GM12875 (cell line): ENCODE results near the gene KYAT1.
"Not testable (repeated sequence)": the region's sequence is repeated elsewhere in the genome, so short reads cannot be mapped to it uniquely, and the experiment has no call there.

Source experiments
- H3K4me3 ChIP-seq: one replicate; pipeline ENCODE4 v1.5.1; 2011; ENCODE audit warnings: low read depth, low read length, control low read depth
- TF ChIP-seq, protein P1 (sequence below): IDR thresholded peaks from 2 replicates; pipeline ENCODE4 v1.5.1; 2011; ENCODE audit warnings: low read depth, mild to moderate bottlenecking, control low read depth, inconsistent platforms, low read length, moderate library complexity, borderline replicate concordance; ENCODE audit not compliant: insufficient read depth

Gene KYAT1

DNA sequence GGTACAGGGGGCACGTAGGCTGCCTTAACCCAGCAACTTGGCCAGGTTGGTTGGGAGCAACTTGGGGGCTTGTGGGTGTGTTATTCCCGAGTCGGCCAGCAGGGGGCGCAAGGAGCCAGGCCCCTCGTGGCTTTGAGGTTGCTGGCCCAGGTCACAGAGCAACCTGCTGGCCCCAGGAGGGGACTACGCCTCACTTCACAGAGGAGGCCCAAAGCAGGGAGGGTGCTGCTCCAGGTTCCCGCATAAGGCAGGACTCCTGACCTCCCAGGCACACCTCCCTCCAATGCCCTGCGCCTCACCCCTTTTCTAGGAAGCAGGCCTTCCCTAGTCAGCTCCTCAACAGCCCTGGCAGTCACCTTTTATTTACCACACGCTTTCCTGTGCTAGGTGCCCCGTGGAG is 18.1 kb downstream of the KYAT1 start:
- TF ChIP-seq, protein P1, sequence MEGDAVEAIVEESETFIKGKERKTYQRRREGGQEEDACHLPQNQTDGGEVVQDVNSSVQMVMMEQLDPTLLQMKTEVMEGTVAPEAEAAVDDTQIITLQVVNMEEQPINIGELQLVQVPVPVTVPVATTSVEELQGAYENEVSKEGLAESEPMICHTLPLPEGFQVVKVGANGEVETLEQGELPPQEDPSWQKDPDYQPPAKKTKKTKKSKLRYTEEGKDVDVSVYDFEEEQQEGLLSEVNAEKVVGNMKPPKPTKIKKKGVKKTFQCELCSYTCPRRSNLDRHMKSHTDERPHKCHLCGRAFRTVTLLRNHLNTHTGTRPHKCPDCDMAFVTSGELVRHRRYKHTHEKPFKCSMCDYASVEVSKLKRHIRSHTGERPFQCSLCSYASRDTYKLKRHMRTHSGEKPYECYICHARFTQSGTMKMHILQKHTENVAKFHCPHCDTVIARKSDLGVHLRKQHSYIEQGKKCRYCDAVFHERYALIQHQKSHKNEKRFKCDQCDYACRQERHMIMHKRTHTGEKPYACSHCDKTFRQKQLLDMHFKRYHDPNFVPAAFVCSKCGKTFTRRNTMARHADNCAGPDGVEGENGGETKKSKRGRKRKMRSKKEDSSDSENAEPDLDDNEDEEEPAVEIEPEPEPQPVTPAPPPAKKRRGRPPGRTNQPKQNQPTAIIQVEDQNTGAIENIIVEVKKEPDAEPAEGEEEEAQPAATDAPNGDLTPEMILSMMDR: peak; percentile 98
- no peak overlapping the region for H3K4me3 ChIP-seq

DNA sequence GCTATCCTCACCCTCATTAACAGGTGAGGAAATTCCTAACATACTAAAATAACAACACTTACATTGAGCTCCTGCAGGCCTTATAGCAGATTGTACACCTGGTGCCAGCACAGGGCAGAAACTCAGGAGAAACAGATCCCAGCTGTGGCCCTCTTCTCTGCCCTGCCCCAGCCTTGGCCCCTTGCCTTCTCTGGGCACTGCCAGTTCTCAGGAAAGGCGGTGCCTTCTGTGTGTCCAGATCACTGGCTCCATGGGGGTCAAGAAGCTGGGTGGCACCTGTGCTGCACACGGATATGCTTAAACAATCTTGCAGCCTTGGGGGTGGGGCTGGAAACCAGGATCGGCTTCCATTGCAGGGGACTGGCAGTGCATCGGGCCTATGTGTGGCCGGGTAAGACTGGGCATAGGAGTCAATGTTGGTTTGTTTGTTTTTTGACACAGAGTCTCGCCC is 19.3 kb downstream of the KYAT1 start:
- TF ChIP-seq, protein P1: no peak
- no peak overlapping the region for H3K4me3 ChIP-seq

DNA sequence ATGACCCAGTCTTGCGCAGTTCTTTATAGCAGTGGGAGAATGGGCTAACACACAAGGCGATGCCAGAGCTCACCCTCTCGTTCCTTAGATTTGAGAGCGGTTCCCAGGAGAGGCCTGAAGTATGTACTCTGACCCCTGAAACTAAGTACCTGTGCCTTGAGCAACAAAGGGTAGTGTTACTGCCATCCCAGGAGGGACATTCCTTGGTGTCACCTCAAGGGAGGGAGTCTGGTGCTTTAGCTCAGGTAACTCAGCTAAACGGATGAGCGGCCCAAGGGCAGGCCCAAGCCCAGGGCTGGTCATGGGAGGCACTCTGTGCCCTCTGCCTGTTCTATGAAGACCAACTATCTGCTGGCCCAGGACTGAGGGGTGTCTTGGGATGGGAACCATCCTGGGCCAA is 20.2 kb downstream of the KYAT1 start:
- H3K4me3 ChIP-seq: no peak overlapping the region
- TF ChIP-seq, protein P1: no peak

DNA sequence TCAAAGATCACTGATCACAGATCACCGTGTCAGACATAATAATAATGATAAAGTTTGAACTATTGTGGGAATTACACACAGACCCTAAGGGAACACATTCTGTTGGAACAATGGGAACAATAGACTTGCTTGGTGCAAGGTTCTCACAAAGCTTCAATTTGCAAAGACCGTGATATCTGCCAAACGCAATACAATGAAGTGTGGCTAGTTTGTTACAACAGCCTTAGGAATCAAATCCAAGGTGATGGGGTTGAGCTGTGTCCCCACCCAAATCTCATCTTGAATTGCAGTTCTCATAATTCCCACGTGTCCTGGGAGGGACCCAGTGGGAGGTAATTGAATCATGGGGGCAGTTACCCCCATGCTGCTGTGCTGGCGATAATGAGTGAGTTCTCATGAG is 20.8 kb downstream of the KYAT1 start:
- TF ChIP-seq, protein P1: no peak
- no peak overlapping the region for H3K4me3 ChIP-seq

DNA sequence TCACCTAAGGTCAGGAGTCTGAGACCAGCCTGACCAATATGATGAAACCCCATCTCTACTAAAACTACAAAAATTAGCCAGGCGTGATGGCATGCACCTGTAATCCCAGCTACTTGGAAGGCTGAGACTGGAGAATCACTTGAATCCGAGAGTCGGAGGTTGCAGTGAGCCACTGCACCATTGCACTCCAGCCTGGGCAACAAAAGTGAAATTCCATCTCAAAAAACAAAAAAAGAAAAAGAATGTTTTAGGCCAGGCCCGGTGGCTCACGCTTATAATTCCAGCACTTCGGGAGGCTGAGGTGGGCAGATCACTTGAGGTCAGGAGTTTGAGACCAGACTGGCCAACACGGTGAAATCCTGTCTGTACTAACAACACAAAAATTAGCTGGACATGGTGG is 23.3 kb downstream of the KYAT1 start:
- H3K4me3 ChIP-seq: not testable (repeated sequence)

DNA sequence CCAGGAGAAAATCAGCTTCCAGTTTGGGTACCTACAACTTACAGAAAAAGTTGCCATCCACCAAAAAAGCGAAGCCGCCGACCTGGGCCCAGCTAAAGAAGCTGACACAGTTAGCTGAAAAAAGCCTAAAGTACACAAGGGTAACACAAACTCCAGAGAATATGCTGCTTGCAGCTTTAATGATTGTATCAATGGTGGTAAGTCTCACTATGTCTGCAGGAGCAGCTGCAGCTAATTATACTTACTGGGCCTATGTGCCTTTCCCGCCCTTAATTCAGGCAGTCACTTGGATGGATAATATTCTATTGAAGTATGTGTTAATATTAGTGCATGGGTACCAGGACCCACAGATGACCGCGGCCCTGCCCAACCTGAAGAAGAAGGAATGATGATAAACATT is 27.3 kb downstream of the KYAT1 start:
- not testable (repeated sequence) for H3K4me3 ChIP-seq

DNA sequence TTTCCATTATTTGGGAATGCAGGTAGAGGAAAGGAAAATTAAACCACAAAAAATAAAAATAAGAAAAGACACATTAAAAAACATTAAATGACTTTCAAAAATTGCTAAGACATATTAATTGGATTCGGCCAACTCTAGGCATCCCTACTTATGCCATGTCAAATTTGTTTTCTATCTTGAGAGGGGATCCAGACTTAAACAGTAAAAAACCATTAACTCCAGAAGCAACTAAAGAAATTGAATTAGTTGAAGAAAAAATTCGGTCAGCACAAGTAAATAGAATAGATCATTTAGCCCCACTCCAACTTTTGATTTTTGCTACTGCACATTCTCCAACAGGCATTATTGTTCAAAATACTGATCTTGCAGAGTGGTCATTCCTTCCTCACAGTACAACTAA is 29.1 kb downstream of the KYAT1 start:
- not testable (repeated sequence) for H3K4me3 ChIP-seq

DNA sequence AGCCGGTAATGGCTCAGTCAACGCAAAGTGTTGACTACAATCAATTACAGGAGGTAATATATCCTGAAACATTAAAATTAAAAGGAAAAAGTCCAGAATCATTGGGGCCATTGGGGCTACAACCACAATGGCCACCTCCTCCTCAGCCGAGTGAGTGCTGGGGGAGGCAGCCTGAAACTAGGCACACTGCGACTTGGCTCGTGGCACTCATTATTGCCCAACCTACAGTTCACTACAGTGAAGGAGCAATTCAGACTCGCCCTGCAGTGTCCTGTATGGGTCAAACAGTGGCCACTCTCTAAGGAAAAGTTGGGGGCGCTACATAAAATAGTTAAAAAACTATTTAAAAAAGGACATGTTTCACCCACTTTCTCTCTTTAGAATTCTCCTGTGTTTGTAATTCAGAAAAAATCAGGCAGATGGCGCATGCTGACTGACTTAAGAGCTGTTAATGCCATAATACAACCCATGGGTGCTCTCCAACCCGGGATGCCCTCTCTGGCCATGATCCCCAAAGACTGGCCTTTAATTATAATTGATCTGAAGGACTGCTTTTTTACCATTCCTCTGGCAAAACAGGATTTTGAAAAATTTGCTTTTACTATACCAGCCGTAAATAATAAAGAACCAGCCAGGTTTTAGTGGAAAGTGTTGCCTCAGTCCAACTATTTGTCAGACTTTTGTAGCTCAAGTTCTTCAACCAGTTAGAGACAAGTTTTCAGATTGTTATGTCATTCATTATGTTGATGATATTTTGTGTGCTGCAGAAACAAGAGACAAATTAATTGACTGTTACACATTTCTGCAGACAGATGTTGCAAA is 29.8 kb downstream of the KYAT1 start:
- H3K4me3 ChIP-seq: not testable (repeated sequence)

DNA sequence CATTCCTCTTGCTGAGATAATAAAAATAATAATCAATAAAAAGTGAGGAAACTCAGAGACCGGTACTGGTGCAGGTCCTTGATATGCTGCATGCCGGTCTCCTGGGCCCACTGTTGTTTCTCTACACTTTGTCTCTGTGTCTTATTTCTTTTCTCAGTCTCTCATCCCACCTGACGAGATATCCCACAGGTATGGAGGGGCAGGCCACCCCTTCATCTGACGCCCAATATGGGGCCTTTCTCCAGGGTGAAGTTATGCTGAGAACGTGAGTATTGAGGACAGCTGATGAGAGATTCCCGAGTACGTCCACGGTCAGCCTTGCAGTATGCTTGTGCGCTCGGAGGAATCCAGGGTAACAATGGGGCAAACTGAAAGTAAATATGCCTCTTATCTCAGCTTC is 30.7 kb downstream of the KYAT1 start:
- H3K4me3 ChIP-seq: not testable (repeated sequence)

DNA sequence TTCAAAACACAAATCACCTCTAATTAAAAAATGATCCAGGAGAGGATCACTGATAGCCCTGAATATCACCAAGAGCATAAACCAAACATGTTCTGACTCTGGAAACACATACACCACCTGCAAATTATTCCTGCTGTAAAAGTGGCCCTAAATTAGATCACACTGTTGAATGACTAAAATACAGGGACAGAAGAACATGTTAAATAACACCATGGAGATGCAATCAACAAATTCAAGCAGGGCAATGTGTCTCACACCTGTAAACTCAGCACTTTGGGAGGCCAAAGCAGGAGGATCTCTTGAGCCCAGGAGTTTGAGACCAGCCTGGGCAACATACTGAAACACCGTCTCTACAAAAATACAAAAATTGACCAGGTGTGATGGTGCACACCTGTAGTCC is 33.9 kb downstream of the KYAT1 start:
- TF ChIP-seq, protein P1: no peak
- H3K4me3 ChIP-seq: no peak overlapping the region
